HL-60 (cell line): Measurements from ENCODE around the gene ACTL10.
"Not testable (repeated sequence)": the region's sequence is repeated elsewhere in the genome, so short reads cannot be mapped to it uniquely, and the experiment has no call there.

Experiments
- CTCF ChIP-seq: IDR thresholded peaks from one replicate; pipeline ENCODE4 v1.5.1; 2011; ENCODE audit warnings: low read length, control low read depth, inconsistent platforms; ENCODE audit not compliant: insufficient read depth
- GABPA ChIP-seq: IDR thresholded peaks from 2 replicates; pipeline ENCODE4 v1.6.1; 2012; ENCODE audit warnings: low read depth
- POLR2AphosphoS5 ChIP-seq: IDR thresholded peaks from 2 replicates; pipeline ENCODE4 v1.6.1; 2012; ENCODE audit warnings: low read depth
- REST ChIP-seq: IDR thresholded peaks from 2 replicates; pipeline ENCODE4 v1.6.1; 2012; ENCODE audit warnings: low read depth; ENCODE audit not compliant: insufficient replicate concordance
- SPI1 ChIP-seq: IDR thresholded peaks from 2 replicates; pipeline ENCODE4 v1.6.1; 2012; ENCODE audit warnings: low read depth, mild to moderate bottlenecking, borderline replicate concordance

GRCh38 chr20:33700696-33701441 is 34.1 kb downstream of the ACTL10 start:
- not testable (repeated sequence) for TF ChIP-seq GABPA, POLR2AphosphoS5, CTCF, REST, SPI1
